Heart left ventricle (tissue), 13 donors: ENCODE measurements around the gene S100A3.

Source experiments
- CTCF ChIP-seq, 12 donors: fragments of 200-600 bp; sonication (generic) in 4 of 12; IDR thresholded peaks; one replicate each; pipeline versions ENCODE4 v1.5.0 to v1.8.0; 2018 to 2022; ENCODE audit warnings: antibody characterized with exemption in 12 of 12, mild to moderate bottlenecking in 5 of 12
- POLR2A ChIP-seq, 2 donors: fragments of 450-650 bp; IDR thresholded peaks; one replicate each; pipeline ENCODE4 v1.6.1; 2017; ENCODE audit warnings: antibody characterized with exemption in 2 of 2, mild to moderate bottlenecking in 2 of 2, moderate library complexity in 2 of 2
- donor health status: ischemic (EF 13 %, LVEDD 7.1; RV severe dilation, severe dysfunction).
- donor health status: DM: no; HTN: yes; CAD: no.
- donor health status: DM: no; HTN: no; CAD: no.
- donor health status: ischemic (EF 25% LVEDD 6.9; RV normal size, moderate dysfunction).
- donor health status: ischemic (EF 25% LVEDD 5.7; RV mildly dilated, moderate dysfunction).
- donor health status: ischemic (EF 35%, LVEDD 5.7; RV mildly dilated, moderate dysfunction).
- donor health status: nonischemic (EF 11% LVEDD 7.7; RV severe dilation, severe dysfunction).
- donor health status: DM: yes; HTN: yes; CAD: no.
- donor health status: PGD.
- donor health status: ischemic (EF 29% LVEDD 5.4; RV normal size, mild dysfunction).
- donor health status: nonischemic (EF 23%, LVEDD 6.1; RV moderate dilation, normal function).

DNA sequence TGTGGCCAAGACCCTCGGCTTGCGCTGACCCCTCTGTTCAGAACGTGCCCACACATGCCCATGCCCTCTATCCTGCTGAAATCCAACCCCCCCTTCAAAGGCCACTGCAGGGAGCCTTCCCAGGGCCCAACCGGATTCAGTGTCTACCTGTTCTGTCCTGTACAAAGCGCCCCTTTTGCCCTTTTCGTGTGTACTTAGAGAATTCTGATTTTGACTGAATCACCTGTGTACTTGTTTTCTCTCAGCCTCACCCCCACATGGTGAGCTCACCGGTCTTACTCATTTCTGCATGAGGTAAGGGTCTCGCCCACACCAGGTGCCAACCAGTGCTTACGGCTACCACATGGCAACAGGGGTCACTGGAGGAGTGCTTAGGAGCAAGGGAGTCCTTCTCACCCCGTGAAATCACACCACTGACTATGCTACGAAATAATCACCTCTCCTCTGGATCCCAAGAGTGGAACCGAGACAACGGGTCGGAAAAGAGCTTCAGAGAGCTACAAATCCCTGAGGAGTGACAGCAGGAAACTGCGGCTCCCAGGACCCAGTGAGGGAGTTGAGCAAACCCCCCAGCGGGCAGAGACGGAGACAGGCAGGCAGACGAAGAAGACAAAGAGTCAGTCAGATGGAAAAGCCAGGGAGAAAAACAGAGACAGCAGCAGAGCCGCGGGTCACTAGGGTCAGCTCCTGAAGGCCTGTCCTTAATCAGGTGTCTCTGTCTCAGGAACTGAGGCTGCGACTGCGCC lies 18.7 kb upstream of the S100A3 start:
- TF ChIP-seq CTCF (IDR thresholded peaks at IDR 0.05): no peak
- no peak for TF ChIP-seq POLR2A (IDR thresholded peaks at IDR 0.05)
